ENCODE data around the gene C1QL2. TPM values are rescaled to one million over a fixed set of nuclear protein-coding genes. Genes with fewer than 3 reads are reported as not detected.
A peak's percentile ranks its signal among the peaks of the same experiment; 100 is the strongest.

C1QL2 gene
- polyA plus RNA-seq, 4 donors = not detected

- no peak for DNase-seq (ENCODE audit: low read depth in 4 of 4, low spot score in 2 of 4)
These were observed 47.2 kb downstream of the C1QL2 start for GRCh38 chr2:119111115-119111975.

- DNase-seq (ENCODE audit: low read depth in 4 of 4, low spot score in 2 of 4) = no peak
These were observed 48.7 kb downstream of the C1QL2 start for GRCh38 chr2:119109866-119110265.

- DNase-seq (ENCODE audit: low read depth in 4 of 4, low spot score in 2 of 4) = no peak
These were observed 50.4 kb downstream of the C1QL2 start for GRCh38 chr2:119108186-119108585.

GRCh38 chr2:119106301-119106897 lies 52.2 kb downstream of the C1QL2 start:
- peak; percentile 6 to 48 (median 20) for DNase-seq (ENCODE audit: low read depth in 4 of 4, low spot score in 2 of 4)

Other genes with a start within 250 kb of the C1QL2 start
- under 1 TPM in 2 of 4 donors, not detected in 2; 0.16 to 0.18 TPM for gene MARCO, start 216.6 kb downstream of the C1QL2 start, polyA plus RNA-seq (ENCODE audit: insufficient read length in 4 of 4)
- gene STEAP3, start 65.1 kb upstream of the C1QL2 start, polyA plus RNA-seq (ENCODE audit: insufficient read length in 4 of 4) = 1 to 10 TPM; 1.6 to 2.0 (median 1.7) TPM
- gene C2orf76, start 208.1 kb upstream of the C1QL2 start, polyA plus RNA-seq (ENCODE audit: insufficient read length in 4 of 4) = 10 to 100 TPM; 18.3 to 26.5 (median 20.6) TPM
- 100 to 1,000 TPM; 234 to 281 (median 238) TPM for gene DBI, start 208.2 kb upstream of the C1QL2 start, polyA plus RNA-seq (ENCODE audit: insufficient read length in 4 of 4)